NCI-H2171 treated with DMSO at 0.1 percent for 48 hours (cell line): ENCODE data around the gene COPZ1.
A peak's percentile ranks its signal among the peaks of the same experiment; 100 is the strongest.

Source experiments
- DNase-seq: peaks from one replicate; lab custom pipeline; 2025; lab: John Stamatoyannopoulos, UW

Gene COPZ1

GRCh38 chr12:54358945-54359761 is 34.2 kb downstream of the COPZ1 start:
- peak; percentile 100 for DNase-seq

- DNase-seq: peak; percentile 56
These were observed 34.9 kb downstream of the COPZ1 start for GRCh38 chr12:54359762-54360351.

DNA sequence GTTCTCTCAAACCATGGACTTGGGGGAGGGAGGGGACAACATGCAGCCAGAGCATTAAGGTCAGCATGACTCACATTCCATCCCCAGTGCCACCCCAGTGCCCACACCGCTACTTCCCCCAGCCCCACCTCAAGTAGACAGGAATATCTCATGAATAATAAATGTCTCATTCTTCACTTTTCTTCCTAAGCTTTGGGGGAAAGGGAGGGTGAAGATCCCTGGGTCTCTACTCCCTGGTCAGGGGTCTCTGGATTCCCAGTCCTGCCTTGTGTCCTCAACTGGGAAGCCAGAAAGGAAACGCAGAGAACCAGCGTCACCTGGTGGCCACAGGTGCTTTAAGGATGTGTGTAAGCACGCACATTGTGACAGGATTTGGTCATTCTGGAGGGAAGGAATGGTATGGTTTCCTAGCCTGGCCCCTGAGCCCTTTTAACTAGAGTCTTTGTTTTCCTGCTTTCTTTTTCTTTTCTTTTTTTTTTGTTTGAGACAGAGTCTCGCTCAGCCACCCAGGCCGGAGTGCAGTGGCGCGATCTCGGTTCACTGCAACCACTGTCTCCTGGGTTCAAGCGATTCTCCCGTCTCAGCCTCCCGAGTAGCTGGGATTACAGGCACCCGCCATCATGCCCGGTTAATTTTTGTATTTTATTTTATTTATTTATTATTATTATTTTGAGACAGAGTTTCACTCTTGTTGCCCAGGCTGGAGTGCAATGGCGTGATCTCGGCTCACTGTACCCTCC is 36.0 kb downstream of the COPZ1 start:
- DNase-seq: peak; percentile 70

DNA sequence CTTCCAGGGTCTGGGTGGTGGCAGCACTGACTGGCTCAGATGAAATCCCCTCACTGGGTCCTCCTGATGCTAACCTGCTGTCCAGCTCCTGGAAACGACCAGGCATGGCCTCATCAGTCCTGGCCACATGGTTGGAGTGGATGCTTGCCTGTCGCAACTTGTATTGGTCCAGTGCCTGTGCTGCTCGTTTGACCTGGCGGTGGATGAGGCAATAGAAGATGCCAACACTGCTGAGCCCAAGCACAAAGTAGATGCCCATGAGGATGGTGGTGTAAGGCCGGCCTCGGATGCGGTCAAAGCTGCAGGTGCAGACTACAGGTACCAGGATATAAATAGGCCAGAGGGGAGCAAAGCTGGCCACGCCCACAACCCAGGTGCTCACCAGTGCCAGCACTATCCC is 38.1 kb downstream of the COPZ1 start:
- DNase-seq: no peak

DNA sequence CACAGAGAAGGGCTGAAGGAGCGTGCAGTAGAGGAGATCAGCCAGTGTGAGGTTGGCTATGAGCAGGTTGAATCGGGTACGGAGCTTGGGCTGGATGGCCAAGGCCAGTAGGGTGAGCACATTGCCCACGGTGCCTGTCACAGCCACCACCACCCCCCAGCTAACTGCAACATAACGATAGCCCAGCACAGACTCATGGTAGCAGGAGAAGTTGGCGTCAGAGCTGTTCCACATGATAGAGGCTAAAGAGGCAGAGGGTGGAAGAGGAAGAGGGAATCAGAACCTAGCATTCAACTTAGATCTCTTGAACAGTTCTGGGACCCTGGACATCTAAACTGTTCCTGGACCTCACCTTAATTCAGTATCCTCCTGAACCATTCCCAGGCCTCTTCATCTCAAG is 38.7 kb downstream of the COPZ1 start:
- no peak for DNase-seq

GRCh38 chr12:54364413-54364812 is 39.5 kb downstream of the COPZ1 start, which contains the start of gene GPR84:
TSS of gene GPR84 (minus strand) at chr12:54364486. CDS start at chr12:54363851, 635 bp downstream.
- DNase-seq: no peak

GRCh38 chr12:54368025-54368708 is 43.2 kb downstream of the COPZ1 start:
- DNase-seq: no peak

GRCh38 chr12:54368709-54369596 is 44.0 kb downstream of the COPZ1 start:
- peak; percentile 82 for DNase-seq

DNA sequence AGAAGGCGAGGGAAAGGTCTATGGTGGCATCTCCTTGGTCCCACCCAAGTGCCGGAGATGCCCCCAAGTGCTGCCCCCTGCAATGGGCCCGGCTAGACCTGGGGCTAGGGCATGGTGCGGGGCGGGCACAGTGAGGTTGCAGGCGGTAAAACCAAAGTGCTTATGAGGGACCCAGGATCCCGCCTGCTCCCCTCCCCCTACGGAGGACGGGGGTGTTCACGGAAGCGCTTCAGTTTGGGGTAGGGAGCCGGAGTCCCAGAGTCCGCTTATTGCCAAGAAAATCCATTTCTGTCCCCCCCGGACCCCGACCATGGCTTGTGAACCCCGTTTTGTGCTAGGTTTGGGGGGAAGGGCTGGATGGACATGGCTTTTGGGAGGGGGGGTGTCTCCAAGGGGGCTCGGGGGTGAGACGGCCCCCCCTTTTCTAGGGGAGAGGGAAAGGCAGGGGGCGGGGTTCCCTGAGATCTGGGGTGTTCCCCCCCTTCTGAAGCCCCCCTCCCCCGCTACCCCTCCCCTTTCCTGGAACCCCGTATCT is 44.7 kb downstream of the COPZ1 start:
- DNase-seq: no peak

DNA sequence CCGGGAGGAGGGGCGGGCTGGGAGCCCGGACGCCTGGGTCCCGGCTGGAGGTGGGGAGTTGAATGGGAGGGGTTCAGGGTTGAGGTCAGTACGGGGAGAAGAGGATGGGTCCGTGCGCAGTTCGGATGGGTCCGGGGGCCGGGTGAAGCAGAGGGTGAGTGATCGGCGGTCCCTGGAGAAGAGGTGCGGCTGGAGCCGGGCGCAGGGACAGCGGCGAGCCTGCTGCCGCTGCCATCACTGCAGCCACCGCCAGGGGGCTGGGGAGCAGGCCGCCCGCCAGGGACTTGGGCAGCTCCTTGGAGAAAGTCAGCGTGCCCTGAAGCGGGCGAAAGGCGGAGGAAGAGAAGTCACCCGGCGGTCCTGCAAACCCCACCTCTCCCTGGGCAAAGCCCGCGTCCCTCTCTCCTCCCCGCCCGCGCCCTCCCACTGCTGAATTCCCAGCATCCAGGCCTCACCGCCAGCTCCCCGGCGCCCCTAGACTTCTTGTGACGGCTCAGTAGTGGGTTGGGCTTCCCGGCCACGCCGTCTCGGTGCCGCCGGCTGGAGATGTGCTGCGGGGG is 45.3 kb downstream of the COPZ1 start:
- no peak for DNase-seq

DNA sequence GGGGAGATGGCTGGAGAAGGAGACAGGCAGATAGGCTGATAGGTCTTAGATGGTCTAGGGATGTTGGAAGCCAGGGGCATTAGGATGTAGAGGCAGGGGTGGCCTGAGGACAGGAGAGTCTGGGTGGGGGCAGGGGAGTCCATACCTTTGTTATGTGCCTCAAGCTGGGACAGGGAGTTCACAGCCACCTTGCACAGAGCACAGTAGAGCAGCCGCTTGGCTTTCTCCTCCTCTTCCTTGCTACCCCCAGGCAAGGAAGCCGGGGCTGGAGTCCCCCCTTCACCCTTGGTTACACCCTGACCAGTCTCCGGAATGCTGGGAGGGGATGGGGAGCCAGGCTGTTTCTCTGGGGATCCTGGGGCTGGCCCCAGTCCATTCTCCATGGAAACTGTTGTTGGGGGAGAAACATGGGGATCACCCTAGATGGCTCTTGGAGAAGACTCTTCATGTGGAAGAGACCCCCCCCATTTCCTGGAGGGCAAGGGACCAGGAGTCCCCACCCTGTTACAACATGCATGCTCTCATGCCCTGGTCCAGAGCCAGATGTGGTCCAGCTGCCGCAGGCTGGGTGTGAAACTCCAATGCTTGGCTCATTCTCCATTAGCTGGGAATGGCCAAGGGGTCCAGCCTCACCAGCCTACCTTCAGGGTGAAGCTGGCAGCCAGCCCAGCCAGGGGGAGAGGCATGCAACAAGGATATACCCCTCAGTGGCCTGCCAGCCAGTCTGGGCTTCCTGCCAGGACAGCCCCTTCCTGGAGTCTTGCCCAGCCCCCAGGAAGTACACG is 46.6 kb downstream of the COPZ1 start:
- peak; percentile 51 for DNase-seq

DNA sequence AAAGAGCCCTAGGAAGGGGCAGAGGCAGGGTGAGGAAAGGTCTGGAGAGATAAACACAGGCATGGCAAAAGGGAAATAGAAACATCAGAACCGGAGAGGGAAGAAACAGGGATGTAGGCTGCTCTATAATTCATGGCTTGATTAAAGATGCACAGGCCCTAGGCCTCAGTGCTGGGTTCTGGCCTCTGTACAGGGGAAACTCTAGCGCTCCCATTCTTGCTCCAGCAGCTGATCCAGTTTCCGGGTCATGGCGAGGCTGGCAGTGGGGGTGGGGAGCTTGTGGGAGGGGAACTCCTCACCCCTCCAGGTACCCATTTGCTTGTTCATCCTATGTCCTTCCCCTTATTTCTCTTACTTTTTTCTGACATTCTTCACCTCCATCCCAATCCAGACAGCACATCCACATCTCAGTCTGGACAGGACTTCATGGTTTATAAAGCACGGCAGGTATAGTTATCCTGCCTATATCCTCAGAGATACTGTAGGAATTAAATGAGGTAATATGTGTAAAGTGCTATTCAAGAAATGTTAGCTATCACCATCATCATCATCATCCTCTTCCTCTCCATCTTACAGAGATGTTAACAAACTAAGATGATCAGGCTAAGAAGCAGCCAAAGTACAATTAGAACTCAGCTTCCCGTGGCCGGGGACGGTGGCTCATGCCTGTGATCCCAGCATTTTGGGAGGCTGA is 47.3 kb downstream of the COPZ1 start:
- no peak for DNase-seq

GRCh38 chr12:54373649-54374561 is 49.0 kb downstream of the COPZ1 start:
- no peak for DNase-seq

- DNase-seq: no peak
These were observed 49.8 kb downstream of the COPZ1 start for GRCh38 chr12:54374562-54375258.

- DNase-seq: no peak
These were observed 50.3 kb downstream of the COPZ1 start for GRCh38 chr12:54375259-54375579.

DNA sequence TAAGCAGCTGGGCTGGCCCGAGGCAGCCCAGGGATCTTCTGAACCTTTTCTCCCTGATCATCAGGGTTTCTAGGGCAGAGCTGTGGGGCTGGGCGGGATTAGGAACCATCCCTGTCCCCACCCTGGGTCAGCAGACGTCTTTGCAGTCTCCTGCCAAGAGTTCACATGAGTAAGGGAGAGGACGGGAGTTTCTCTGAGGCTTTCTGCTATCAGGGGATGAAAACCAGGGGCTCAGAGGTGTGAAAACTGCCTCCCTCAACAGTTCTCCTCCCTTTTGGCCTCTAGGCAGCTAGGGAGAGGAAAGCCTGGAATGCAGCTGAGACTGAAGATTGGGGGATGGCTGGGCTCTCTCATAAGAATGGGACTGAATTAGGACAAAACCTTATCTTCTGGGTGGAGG is 51.7 kb downstream of the COPZ1 start:
- DNase-seq: no peak

GRCh38 chr12:54377007-54377406 is 52.1 kb downstream of the COPZ1 start:
- no peak for DNase-seq
